Vagina (tissue), 2 donors: ENCODE measurements around the gene CFDP1.

Experiments used
- POLR2A ChIP-seq, 2 donors: fragments of 450-650 bp; IDR thresholded peaks; one replicate each; pipeline ENCODE4 v1.6.1; 2017; ENCODE audit warnings: antibody characterized with exemption in 2 of 2, mild to moderate bottlenecking in 2 of 2, moderate library complexity in 2 of 2
- TF ChIP-seq, protein P1 (sequence below), 3 experiments: fragments of 450-650 bp in 2 of 3; fragments of 200-600 bp in 1 of 3; sonication (generic) in 1 of 3; IDR thresholded peaks; one replicate each; pipeline ENCODE4 v1.5.1; 2017 to 2019; ENCODE audit warnings: antibody characterized with exemption in 3 of 3, mild to moderate bottlenecking in 2 of 3, moderate library complexity in 2 of 3

DNA sequence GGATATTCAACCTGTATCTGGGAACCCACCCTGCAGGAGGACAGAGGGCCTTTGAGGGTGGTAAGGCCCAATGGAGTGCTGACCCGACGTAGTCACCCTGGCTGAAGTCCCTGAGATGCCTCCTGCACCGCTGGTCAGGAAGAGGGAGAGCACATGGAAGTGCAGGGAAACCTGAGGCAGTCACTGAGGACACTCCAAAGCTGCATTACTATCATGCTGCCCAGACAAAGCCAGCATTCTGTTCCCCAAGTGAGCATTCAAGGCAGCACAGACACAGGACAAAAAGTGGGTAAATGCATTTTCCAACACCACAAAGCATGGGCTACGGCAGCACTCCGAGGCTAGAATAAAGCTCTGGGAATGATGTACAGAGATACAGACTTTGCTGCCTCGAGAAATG, 135.0 kb downstream of the CFDP1 start:
- TF ChIP-seq, protein P1, sequence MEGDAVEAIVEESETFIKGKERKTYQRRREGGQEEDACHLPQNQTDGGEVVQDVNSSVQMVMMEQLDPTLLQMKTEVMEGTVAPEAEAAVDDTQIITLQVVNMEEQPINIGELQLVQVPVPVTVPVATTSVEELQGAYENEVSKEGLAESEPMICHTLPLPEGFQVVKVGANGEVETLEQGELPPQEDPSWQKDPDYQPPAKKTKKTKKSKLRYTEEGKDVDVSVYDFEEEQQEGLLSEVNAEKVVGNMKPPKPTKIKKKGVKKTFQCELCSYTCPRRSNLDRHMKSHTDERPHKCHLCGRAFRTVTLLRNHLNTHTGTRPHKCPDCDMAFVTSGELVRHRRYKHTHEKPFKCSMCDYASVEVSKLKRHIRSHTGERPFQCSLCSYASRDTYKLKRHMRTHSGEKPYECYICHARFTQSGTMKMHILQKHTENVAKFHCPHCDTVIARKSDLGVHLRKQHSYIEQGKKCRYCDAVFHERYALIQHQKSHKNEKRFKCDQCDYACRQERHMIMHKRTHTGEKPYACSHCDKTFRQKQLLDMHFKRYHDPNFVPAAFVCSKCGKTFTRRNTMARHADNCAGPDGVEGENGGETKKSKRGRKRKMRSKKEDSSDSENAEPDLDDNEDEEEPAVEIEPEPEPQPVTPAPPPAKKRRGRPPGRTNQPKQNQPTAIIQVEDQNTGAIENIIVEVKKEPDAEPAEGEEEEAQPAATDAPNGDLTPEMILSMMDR (IDR thresholded peaks at IDR 0.05) = no peak
- TF ChIP-seq POLR2A (IDR thresholded peaks at IDR 0.05) = no peak
